Ascending aorta (tissue), 2 donors: ENCODE data around the gene EGFR. TPM values are rescaled to one million over a fixed set of nuclear protein-coding genes. Genes with fewer than 3 reads are reported as not detected.

Experiments used
- DNase-seq, 2 donors: peaks; one replicate each; pipeline ENCODE4 v3.0.0-alpha.2; 2019; ENCODE audit warnings: low spot score in 2 of 2
- H3K27ac ChIP-seq, 2 donors: fragments of 200-600 bp; sonication (generic); one replicate each; pipeline ENCODE4 v1.5.1; 2016 to 2017; ENCODE audit warnings: mild to moderate bottlenecking in 1 of 2
- H3K27me3 ChIP-seq: fragments of 200-600 bp; sonication (generic); one replicate; pipeline ENCODE4 v1.5.1; 2017
- H3K36me3 ChIP-seq, 2 donors: fragments of 200-600 bp; sonication (generic); one replicate each; pipeline ENCODE4 v1.5.1; 2016
- H3K4me1 ChIP-seq, 2 donors: fragments of 200-600 bp; sonication (generic); one replicate each; pipeline ENCODE4 v1.5.1; 2016 to 2017; ENCODE audit warnings: mild to moderate bottlenecking in 1 of 2
- H3K4me3 ChIP-seq, 2 donors: fragments of 200-600 bp; sonication (generic); one replicate each; pipeline ENCODE4 v1.5.1; 2016 to 2017; ENCODE audit warnings: mild to moderate bottlenecking in 1 of 2
- H3K9me3 ChIP-seq, 2 donors: fragments of 200-600 bp; sonication (generic); one replicate each; pipeline ENCODE4 v1.5.1; 2016
- CTCF ChIP-seq, 3 experiments: fragments of 200-600 bp in 2 of 3; fragments of 450-650 bp in 1 of 3; sonication (generic) in 2 of 3; IDR thresholded peaks; one replicate each; pipeline ENCODE4 v1.5.1; 2016 to 2019; ENCODE audit warnings: antibody characterized with exemption in 3 of 3, mild to moderate bottlenecking in 1 of 3, moderate library complexity in 1 of 3
- intact Hi-C: fragments of 100-400 bp; cut with DNase I; formaldehyde crosslinking; loops from one replicate; pipeline ENCODE4 v1.15.1; 2023
- total RNA-seq: library from RNA; depleted of rRNA; stranded (reverse); fragments of >200 nt; gene quantifications from one replicate; pipeline ENCODE4 v1.1.0, GENCODE V29; 2016

Gene EGFR
- total RNA-seq, 1 donor from 2014 or later: 33.8 TPM

- DNase-seq: no peak
- intact Hi-C loops: loop anchor here (5.0 kb wide), 1 partner anchor 39 kb away; no protein-coding TSS in a partner anchor
- no peaks in the 10 kb centered on the region for H3K9me3 ChIP-seq
- no peak overlapping the region for H3K4me3 ChIP-seq
- H3K27ac ChIP-seq: no peak overlapping the region
- H3K4me1 ChIP-seq: peaks cover 5 to 33% of the 10 kb centered on the region in 2 donors
- TF ChIP-seq CTCF (IDR thresholded peaks at IDR 0.05): no peak
- H3K36me3 ChIP-seq: no peaks in the 10 kb centered on the region
- no peaks in the 10 kb centered on the region for H3K27me3 ChIP-seq
These were observed 69.8 kb downstream of the EGFR start for GRCh38 chr7:55088620-55089019.

DNA sequence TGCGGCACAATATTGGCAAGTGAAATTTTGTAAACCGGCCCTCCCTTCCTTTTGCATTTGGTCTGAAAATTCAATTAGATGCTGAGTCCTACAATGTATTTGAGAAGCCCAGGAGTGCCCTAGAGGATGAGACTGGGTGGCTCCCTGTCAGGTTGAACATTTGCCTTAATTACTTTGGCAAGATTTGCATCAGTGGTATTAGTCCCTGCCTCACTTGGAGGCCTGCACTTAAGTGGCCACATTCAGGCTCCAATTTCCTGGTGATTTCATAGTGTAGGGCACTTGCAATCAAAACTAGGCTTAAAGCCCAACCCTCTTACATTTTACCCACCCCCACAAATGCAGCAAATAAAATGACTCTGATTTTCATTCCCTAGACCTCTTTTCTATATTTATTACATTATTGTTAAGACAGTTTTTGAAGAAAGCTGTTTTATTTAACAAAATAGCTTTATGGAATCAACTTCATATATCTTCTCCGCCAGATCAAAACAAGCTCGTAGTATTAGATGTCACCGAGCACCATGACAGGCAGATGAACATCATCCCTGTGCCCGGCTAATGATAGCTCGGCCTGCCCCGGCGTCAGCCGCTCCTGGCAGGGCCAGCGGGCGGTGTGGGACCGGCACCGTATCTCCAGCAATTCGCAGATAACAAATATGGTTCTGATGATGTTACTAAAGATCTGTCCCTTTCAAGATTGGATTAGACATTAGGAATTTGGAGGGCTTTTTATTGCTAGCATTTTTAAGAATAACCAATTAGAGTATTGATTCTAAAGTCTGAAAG lies 73.6 kb downstream of the EGFR start:
- no peaks in the 10 kb centered on the region for H3K27me3 ChIP-seq
- H3K4me1 ChIP-seq: peaks cover 0 to 16% of the 10 kb centered on the region in 2 donors
- H3K27ac ChIP-seq: no peak overlapping the region
- H3K36me3 ChIP-seq: no peaks in the 10 kb centered on the region
- H3K9me3 ChIP-seq: no peaks in the 10 kb centered on the region
- H3K4me3 ChIP-seq: no peak overlapping the region
- intact Hi-C loops: no loop called here
- TF ChIP-seq CTCF (IDR thresholded peaks at IDR 0.05): no peak
- no peak for DNase-seq

DNA sequence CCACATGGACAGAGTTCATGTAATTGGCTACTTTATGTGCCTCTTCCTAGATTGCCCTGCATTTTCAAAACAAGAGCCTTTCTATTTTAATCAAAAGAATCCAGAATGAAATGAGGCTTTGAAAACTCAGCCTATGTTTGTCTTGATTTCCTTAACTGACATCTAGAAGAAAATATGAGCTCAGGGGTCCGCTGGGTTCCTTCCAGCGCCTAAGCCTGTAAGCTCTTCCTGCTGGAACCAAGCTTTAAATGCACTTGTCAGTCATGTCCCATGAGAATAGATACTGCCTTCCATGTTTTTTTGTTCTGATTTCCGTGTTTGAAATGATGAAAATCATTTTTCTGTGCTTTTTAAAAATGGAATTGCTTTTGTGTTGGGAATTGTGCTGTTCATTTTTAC lies 74.2 kb downstream of the EGFR start:
- H3K9me3 ChIP-seq: no peaks in the 10 kb centered on the region
- TF ChIP-seq CTCF (IDR thresholded peaks at IDR 0.05): no peak

GRCh38 chr7:55093674-55094073 lies 74.9 kb downstream of the EGFR start:
- H3K36me3 ChIP-seq: no peaks in the 10 kb centered on the region
- H3K27me3 ChIP-seq: no peaks in the 10 kb centered on the region
- no peak overlapping the region for H3K27ac ChIP-seq
- no peak for DNase-seq
- no peaks in the 10 kb centered on the region for H3K9me3 ChIP-seq
- no peak overlapping the region for H3K4me3 ChIP-seq
- intact Hi-C loops: no loop called here
- peaks cover 0 to 13% of the 10 kb centered on the region in 2 donors for H3K4me1 ChIP-seq
- no peak for TF ChIP-seq CTCF (IDR thresholded peaks at IDR 0.05)

More for the DNA sequence above, 74.2 kb downstream of the EGFR start:
- Histone ChIP-seq H3K27me3 (no peaks in the 10 kb centered on the region), H3K36me3 (no peaks in the 10 kb centered on the region), H3K4me3 (no peak overlapping the region), H3K4me1 (peaks cover 0 to 13% of the 10 kb centered on the region in 2 donors), H3K27ac (no peak overlapping the region)
- DNase-seq: no peak
- intact Hi-C loops: no loop called here

- intact Hi-C loops: no loop called here
- no peak overlapping the region for H3K27ac ChIP-seq
- no peak overlapping the region for H3K4me3 ChIP-seq
- TF ChIP-seq CTCF (IDR thresholded peaks at IDR 0.05): no peak
- H3K9me3 ChIP-seq: no peaks in the 10 kb centered on the region
- DNase-seq: no peak
- no peaks in the 10 kb centered on the region for H3K27me3 ChIP-seq
- peaks cover under 1 to 14% of the 10 kb centered on the region in 2 donors for H3K4me1 ChIP-seq
- H3K36me3 ChIP-seq: no peaks in the 10 kb centered on the region
These were observed 75.4 kb downstream of the EGFR start for GRCh38 chr7:55094092-55094690.
